H1 (cell line): ENCODE results near the gene CEMIP2.

Experiments
- ATF2 ChIP-seq: IDR thresholded peaks from 2 replicates; pipeline ENCODE4 v1.6.1; 2012; ENCODE audit warnings: low read length, inconsistent platforms
- GABPA ChIP-seq: IDR thresholded peaks from 2 replicates; pipeline ENCODE4 v1.6.1; 2011; ENCODE audit warnings: mild to moderate bottlenecking, low read length, moderate library complexity, borderline replicate concordance; ENCODE audit not compliant: insufficient read depth
- JUN ChIP-seq: IDR thresholded peaks from 2 replicates; pipeline ENCODE4 v1.6.1; 2011; ENCODE audit warnings: low read depth, mild to moderate bottlenecking, improper control_type of control experiment, low read length
- POLR2A ChIP-seq, 2 experiments: IDR thresholded peaks; 1 replicate in 1 of 2; 2 replicates in 1 of 2; pipeline ENCODE4 v1.6.1; 2011; ENCODE audit warnings: low read depth in 2 of 2, low read length in 2 of 2, mild to moderate bottlenecking in 2 of 2; ENCODE audit errors: control extremely low read depth in 1 of 2
- POLR2AphosphoS5 ChIP-seq: IDR thresholded peaks from 2 replicates; pipeline ENCODE4 v1.6.1; 2011; ENCODE audit warnings: low read depth, low read length
- RAD21 ChIP-seq, 2 experiments: IDR thresholded peaks in 1 of 2; conservative IDR thresholded peaks in 1 of 2; 2 replicates each; pipeline ENCODE4 v1.6.1; 2011; ENCODE audit warnings: low read depth in 2 of 2, low read length in 2 of 2, improper control_type of control experiment in 1 of 2, inconsistent platforms in 1 of 2, mild to moderate bottlenecking in 1 of 2, moderate library complexity in 1 of 2
- RXRA ChIP-seq: IDR thresholded peaks from 2 replicates; pipeline ENCODE4 v1.6.1; 2011; ENCODE audit warnings: low read depth, mild to moderate bottlenecking, low read length, moderate library complexity; ENCODE audit not compliant: insufficient read depth
- SIX5 ChIP-seq: IDR thresholded peaks from 2 replicates; pipeline ENCODE4 v1.6.1; 2011; ENCODE audit warnings: mild to moderate bottlenecking, low read depth, low read length
- SP1 ChIP-seq: IDR thresholded peaks from 2 replicates; pipeline ENCODE4 v1.6.1; 2011; ENCODE audit warnings: low read depth, low read length
- TAF1 ChIP-seq: IDR thresholded peaks from 2 replicates; pipeline ENCODE4 v1.6.1; 2011; ENCODE audit warnings: mild to moderate bottlenecking, low read depth, low read length
- TF ChIP-seq, protein P1 (sequence below), 3 experiments: IDR thresholded peaks; 1 replicate in 2 of 3; 2 replicates in 1 of 3; pipeline versions ENCODE4 v1.5.1 to v1.6.1; 2011; ENCODE audit warnings: low read length in 3 of 3, mild to moderate bottlenecking in 3 of 3, inconsistent platforms in 2 of 3, low read depth in 1 of 3, moderate library complexity in 1 of 3; ENCODE audit not compliant: insufficient read depth in 1 of 3; ENCODE audit errors: control extremely low read depth in 1 of 3

DNA sequence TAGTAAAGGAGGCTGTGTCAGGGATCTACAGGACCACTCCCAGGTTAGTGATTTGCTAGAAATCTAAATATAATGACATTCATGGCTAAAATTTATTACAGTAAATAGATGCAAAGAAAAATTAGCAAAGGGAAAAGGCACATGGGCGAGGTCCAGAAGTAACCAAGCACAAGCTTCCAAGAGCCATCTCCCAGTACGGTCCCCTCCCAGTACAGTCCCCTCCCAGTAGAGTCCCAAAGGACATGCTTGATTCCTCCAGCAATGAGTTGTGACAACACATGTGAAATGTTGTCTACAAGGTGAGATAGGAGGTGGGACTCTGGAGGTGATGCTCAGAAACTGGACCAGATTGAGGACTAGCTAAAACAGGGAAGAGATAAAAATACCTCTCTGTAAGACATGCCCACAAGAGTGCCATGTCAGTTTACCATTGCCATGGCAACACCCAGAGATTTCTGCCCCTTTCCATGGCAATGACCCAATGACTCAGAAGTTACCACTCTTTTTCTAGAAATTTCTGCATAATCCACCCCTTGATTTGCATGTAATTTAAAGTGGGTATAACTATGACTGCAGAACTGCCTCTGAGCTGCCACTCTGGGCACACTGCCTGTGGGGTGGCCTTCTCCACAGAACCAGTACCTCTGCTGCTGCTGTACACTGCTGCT lies 27.9 kb upstream of the CEMIP2 start:
- TF ChIP-seq JUN (no peak), GABPA (no peak), SIX5 (no peak), POLR2AphosphoS5 (no peak), POLR2A (IDR thresholded peaks at IDR 0.05; ENCODE audit: control extremely low read depth in 1 of 2, low read depth in 2 of 2, low read length in 2 of 2) (no peak), RAD21 (IDR thresholded peaks at IDR 0.05 in 1 of 2, conservative IDR thresholded peaks at IDR 0.05 in 1 of 2; ENCODE audit: low read depth in 2 of 2, low read length in 2 of 2) (no peak), SP1 (no peak), ATF2 (no peak), TAF1 (no peak), RXRA (no peak)
- TF ChIP-seq, protein P1, sequence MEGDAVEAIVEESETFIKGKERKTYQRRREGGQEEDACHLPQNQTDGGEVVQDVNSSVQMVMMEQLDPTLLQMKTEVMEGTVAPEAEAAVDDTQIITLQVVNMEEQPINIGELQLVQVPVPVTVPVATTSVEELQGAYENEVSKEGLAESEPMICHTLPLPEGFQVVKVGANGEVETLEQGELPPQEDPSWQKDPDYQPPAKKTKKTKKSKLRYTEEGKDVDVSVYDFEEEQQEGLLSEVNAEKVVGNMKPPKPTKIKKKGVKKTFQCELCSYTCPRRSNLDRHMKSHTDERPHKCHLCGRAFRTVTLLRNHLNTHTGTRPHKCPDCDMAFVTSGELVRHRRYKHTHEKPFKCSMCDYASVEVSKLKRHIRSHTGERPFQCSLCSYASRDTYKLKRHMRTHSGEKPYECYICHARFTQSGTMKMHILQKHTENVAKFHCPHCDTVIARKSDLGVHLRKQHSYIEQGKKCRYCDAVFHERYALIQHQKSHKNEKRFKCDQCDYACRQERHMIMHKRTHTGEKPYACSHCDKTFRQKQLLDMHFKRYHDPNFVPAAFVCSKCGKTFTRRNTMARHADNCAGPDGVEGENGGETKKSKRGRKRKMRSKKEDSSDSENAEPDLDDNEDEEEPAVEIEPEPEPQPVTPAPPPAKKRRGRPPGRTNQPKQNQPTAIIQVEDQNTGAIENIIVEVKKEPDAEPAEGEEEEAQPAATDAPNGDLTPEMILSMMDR (IDR thresholded peaks at IDR 0.05; ENCODE audit: control extremely low read depth in 1 of 3, insufficient read depth in 1 of 3, low read depth in 1 of 3, low read length in 3 of 3): no peak
